Fibroblast of lung (primary cell): ENCODE results near the gene C1orf116. TPM values are rescaled to one million over a fixed set of nuclear protein-coding genes. Genes with fewer than 3 reads are reported as not detected.

Source experiments
- DNase-seq, 2 donors: peaks; one replicate each; pipeline versions ENCODE4 v3.0.0 to v3.0.0-alpha.2; 2010; ENCODE audit warnings: low read depth in 2 of 2
- H2AFZ ChIP-seq: 2 replicates; pipeline ENCODE4 v1.5.1; 2012; ENCODE audit warnings: low read length, control low read depth, inconsistent platforms
- H3K27ac ChIP-seq: 2 replicates; pipeline ENCODE4 v1.5.1; 2011; ENCODE audit warnings: low read length, control low read depth; ENCODE audit not compliant: insufficient read depth
- H3K27me3 ChIP-seq: 2 replicates; pipeline ENCODE4 v1.5.1; 2011; ENCODE audit warnings: mild to moderate bottlenecking, low read length; ENCODE audit not compliant: control insufficient read depth, insufficient read depth
- H3K36me3 ChIP-seq: 2 replicates; pipeline ENCODE4 v1.5.1; 2011; ENCODE audit warnings: low read length; ENCODE audit not compliant: control insufficient read depth, insufficient read depth
- H3K4me1 ChIP-seq: 2 replicates; pipeline ENCODE4 v1.5.1; 2011; ENCODE audit warnings: low read length; ENCODE audit not compliant: control insufficient read depth, insufficient read depth; ENCODE audit errors: extremely low read depth
- H3K4me2 ChIP-seq: 2 replicates; pipeline ENCODE4 v1.5.1; 2011; ENCODE audit warnings: low read length, control low read depth; ENCODE audit not compliant: insufficient read depth; ENCODE audit errors: extremely low read depth
- H3K4me3 ChIP-seq, 4 experiments: fragments of 200-600 bp in 1 of 4; sonication (generic) in 1 of 4; replicated peaks in 1 of 4; 2 replicates each; pipeline ENCODE4 v1.5.1; 2011 to 2016; ENCODE audit warnings: low read length in 4 of 4, low read depth in 3 of 4, mild to moderate bottlenecking in 3 of 4, control low read depth in 2 of 4, inconsistent platforms in 1 of 4, mixed read lengths in 1 of 4; ENCODE audit not compliant: insufficient read depth in 1 of 4; ENCODE audit errors: control extremely low read depth in 1 of 4
- H3K79me2 ChIP-seq: 2 replicates; pipeline ENCODE4 v1.5.1; 2012; ENCODE audit warnings: mild to moderate bottlenecking, low read length, inconsistent platforms; ENCODE audit not compliant: control insufficient read depth, insufficient read depth
- H3K9ac ChIP-seq: 2 replicates; pipeline ENCODE4 v1.5.1; 2011; ENCODE audit warnings: mild to moderate bottlenecking, low read length, control low read depth; ENCODE audit not compliant: insufficient read depth
- H3K9me3 ChIP-seq: 2 replicates; pipeline ENCODE4 v1.5.1; 2012; ENCODE audit warnings: low read depth, low read length; ENCODE audit not compliant: control insufficient read depth, insufficient read depth
- H4K20me1 ChIP-seq: 2 replicates; pipeline ENCODE4 v1.5.1; 2011; ENCODE audit warnings: low read length; ENCODE audit not compliant: control insufficient read depth, insufficient read depth; ENCODE audit errors: extremely low read depth
- CTCF ChIP-seq, 2 donors: IDR thresholded peaks in 1 of 2; conservative IDR thresholded peaks in 1 of 2; 1 replicate in 1 of 2; 2 replicates in 1 of 2; pipeline ENCODE4 v1.5.1; 2011 to 2012; ENCODE audit warnings: low read length in 2 of 2, control low read depth in 1 of 2, inconsistent platforms in 1 of 2, low read depth in 1 of 2, mild to moderate bottlenecking in 1 of 2
- EZH2 ChIP-seq: IDR thresholded peaks from 2 replicates; pipeline ENCODE4 v1.5.1; 2012; ENCODE audit warnings: low read length, control low read depth, mild to moderate bottlenecking; ENCODE audit errors: missing control alignments
- polyA minus RNA-seq: library from RNA; depleted of rRNA, polyadenylated mRNA; stranded (reverse); fragments of >200 nt; gene quantifications from 2 replicates; pipeline ENCODE4 v1.2.3, GENCODE V29; 2011; ENCODE audit warnings: low replicate concordance
- polyA plus RNA-seq, 2 donors: library from polyadenylated mRNA; depleted of rRNA in 1 of 2; stranded (reverse) in 1 of 2; unstranded in 1 of 2; fragments of >200 nt; gene quantifications; 2 replicates each; pipeline ENCODE4 v1.2.1, GENCODE V29; 2011 to 2012; ENCODE audit warnings: missing spikeins in 1 of 2
- total RNA-seq: library from RNA; depleted of rRNA; stranded (reverse); fragments of >200 nt; gene quantifications from 2 replicates; pipeline ENCODE4 v1.2.1, GENCODE V29; 2014

Gene C1orf116
- total RNA-seq = not detected in 2 replicates
- polyA plus RNA-seq = 0.01 and 0.06 TPM in 2 replicates
- 0.03 and 0.05 TPM in 2 replicates for polyA plus RNA-seq (2012)
- 0.85 TPM in 1 of 2 replicates, not detected in the other for polyA minus RNA-seq

GRCh38 chr1:207032528-207033017 is at the start of gene C1orf116:
TSS of gene C1orf116 (minus strand) at chr1:207032756. CDS start at chr1:207027598, 5,158 bp downstream.
- DNase-seq = no peak
- Histone ChIP-seq H3K9ac (no peak within 1 kb of the TSS), H3K4me3 (no peak within 1 kb of the TSS), H3K4me1 (no peaks in the 10 kb centered on the region), H2AFZ (no peak within 1 kb of the TSS), H3K9me3 (no peaks in the 10 kb centered on the region), H3K79me2 (no peaks in the 10 kb centered on the region), H3K36me3 (no peaks in the 10 kb centered on the region), H3K4me2 (no peak within 1 kb of the TSS), H3K27ac (no peak within 1 kb of the TSS), H4K20me1 (no peaks in the 10 kb centered on the region), H3K27me3 (peaks cover 6% of the 10 kb centered on the region)
- no peak for TF ChIP-seq EZH2
- TF ChIP-seq CTCF (conservative IDR thresholded peaks at IDR 0.05 in 1 of 2, IDR thresholded peaks at IDR 0.05 in 1 of 2; ENCODE audit: low read depth in 1 of 2, low read length in 2 of 2) = no peak

GRCh38 chr1:207081806-207082205 is 49.2 kb upstream of the C1orf116 start:
- Histone ChIP-seq H3K79me2 (no peaks in the 10 kb centered on the region), H2AFZ (no peak overlapping the region), H3K27me3 (no peaks in the 10 kb centered on the region), H3K27ac (no peak overlapping the region), H3K9ac (no peak overlapping the region), H3K4me3 (no peak overlapping the region), H3K9me3 (no peaks in the 10 kb centered on the region), H4K20me1 (no peaks in the 10 kb centered on the region), H3K36me3 (no peaks in the 10 kb centered on the region), H3K4me2 (no peak overlapping the region), H3K4me1 (no peaks in the 10 kb centered on the region)
- no peak for DNase-seq
- TF ChIP-seq EZH2 = no peak
- no peak for TF ChIP-seq CTCF (conservative IDR thresholded peaks at IDR 0.05 in 1 of 2, IDR thresholded peaks at IDR 0.05 in 1 of 2; ENCODE audit: low read depth in 1 of 2, low read length in 2 of 2)

DNA sequence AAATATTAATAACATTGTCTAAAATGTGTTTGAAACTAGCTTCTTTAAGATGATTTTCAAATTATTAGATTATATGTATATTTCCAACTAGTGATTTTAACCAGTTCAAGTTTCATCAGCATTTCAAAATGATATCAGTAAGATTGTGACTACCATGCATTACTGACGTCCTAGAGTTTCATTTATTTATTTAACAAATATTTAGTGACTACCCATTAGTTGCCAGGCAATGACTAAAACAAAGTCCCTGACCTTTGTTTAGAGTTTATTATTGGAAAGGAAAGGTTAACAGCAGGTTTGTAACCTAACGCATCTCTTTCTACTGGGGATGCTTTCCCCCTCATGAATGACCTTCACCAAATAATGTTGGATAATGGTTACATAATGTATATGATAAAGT is 48.5 kb upstream of the C1orf116 start:
- H2AFZ ChIP-seq = no peak overlapping the region
- H3K27ac ChIP-seq = no peak overlapping the region
- no peaks in the 10 kb centered on the region for H3K79me2 ChIP-seq
- DNase-seq = no peak
- TF ChIP-seq EZH2 (no peak), CTCF (conservative IDR thresholded peaks at IDR 0.05 in 1 of 2, IDR thresholded peaks at IDR 0.05 in 1 of 2; ENCODE audit: low read depth in 1 of 2, low read length in 2 of 2) (no peak)
- no peaks in the 10 kb centered on the region for H4K20me1 ChIP-seq
- no peak overlapping the region for H3K4me3 ChIP-seq
- no peak overlapping the region for H3K4me2 ChIP-seq
- H3K4me1 ChIP-seq = no peaks in the 10 kb centered on the region
- H3K27me3 ChIP-seq = no peaks in the 10 kb centered on the region
- H3K9me3 ChIP-seq = no peaks in the 10 kb centered on the region
- H3K9ac ChIP-seq = no peak overlapping the region
- H3K36me3 ChIP-seq = no peaks in the 10 kb centered on the region
